ENCODE measurements around the gene TMPRSS11D.

Gene TMPRSS11D

DNA sequence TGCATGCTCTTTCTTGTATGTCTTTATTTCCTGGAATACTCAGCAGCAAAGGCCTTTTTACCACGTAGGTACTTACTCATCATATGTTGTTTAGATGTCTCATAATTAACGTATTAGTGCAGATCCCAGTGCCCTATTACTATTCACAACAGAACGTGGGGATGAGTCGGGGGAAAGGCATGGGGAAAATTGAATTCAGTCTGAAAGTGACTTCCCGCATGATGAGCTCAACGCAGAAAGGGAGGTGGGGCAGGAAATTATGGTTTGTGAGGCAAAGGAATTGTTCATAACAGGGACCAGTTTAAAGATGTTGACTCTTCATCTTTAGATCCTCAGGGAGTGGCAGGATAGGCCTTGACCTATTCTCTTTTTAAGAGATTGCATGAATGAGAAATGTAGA is 2.0 kb upstream of the TMPRSS11D start:
- no peak for DNase-seq (ENCODE audit: low read depth)

DNA sequence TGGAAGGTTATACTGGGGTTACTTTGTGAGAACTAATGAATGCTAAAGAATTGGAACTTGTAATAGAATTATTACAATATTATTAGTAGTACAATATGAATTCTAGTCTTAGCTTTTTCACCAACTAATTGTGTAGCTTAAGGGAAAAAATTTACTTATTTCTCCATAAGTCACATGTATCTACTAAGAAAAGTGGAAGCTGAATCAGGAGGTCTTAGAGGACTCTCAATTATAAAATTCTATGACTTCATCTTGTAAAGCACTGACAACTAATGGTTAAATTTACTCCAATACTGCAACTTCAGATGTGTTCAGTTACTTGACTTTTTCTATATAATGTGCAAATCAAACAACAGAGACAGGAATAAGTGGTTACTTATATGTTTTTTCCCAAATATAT is 899 bp upstream of the TMPRSS11D start:
- DNase-seq (ENCODE audit: low read depth), result no peak

DNA sequence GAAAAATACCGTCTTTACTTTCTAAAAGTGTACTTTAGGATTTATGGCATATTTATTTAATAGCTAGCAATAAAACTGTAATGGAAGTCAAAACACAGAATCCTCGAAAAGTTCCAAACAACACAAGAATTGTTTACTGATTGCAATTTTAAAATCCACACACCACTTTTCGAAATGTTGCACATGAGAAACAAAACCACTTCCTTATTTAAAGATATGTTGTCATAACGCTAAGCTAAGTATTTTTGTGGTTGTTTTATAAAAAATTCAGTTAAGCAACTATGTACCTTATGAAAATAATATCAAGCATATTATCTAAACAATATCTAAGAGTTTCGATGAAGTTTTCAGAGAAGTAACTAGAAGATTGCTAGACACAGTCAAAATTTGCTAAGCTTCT is 344 bp downstream of the TMPRSS11D start:
- DNase-seq (ENCODE audit: low read depth), result no peak

DNA sequence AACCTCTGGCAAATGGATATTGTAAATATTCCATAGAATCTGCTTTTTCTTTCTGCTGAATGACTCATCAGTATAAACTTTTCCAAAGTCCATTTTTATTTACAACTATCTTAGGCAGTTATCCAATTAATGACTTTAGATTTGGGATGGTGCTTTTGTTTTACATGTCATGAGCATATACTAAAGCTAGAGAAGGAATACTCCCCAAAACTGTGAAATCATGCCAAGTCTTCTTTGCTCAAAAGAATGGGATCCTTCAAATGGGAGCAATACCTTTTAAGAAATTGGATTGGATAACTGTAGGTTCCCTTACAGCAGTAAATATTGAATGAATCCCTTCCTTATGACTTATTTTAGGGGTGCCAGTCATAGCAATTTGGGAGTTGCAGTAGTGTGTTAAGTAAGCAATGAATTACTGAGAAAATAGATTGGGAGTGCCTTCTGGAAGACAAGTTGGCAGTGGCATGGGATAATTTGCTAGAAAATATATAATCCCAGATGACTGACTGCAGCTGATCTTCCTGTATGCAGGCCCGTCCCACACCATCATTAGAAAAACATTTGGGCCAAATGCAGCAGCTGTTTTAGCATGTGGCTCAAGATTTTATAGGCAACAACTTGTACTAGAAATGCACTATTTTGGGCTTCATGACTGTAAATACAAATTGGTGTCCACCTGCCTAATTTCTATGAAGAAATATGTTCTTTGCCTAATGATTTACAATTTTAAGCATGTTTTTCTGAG is 2.8 kb downstream of the TMPRSS11D start:
- no peak for DNase-seq (ENCODE audit: low read depth)

DNA sequence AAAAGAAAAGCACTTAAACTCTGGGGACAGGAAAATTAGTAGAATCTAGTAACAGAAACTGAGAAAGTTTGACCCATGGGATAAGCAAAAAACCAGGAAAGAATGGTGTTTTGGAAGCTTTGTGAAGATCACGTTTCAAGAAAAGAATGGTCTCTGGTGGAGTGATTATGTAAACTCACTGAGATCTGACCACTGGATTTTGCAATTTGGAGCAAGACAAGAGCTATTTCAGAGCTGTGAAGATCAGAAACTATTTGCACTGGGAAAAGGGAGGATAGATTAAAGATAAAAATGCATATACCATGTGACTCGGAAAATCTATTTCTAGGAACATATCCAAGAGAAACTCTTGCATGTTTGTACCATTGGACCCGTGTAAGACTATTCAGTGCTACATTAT is 4.3 kb downstream of the TMPRSS11D start:
- DNase-seq (ENCODE audit: low read depth), result no peak

DNA sequence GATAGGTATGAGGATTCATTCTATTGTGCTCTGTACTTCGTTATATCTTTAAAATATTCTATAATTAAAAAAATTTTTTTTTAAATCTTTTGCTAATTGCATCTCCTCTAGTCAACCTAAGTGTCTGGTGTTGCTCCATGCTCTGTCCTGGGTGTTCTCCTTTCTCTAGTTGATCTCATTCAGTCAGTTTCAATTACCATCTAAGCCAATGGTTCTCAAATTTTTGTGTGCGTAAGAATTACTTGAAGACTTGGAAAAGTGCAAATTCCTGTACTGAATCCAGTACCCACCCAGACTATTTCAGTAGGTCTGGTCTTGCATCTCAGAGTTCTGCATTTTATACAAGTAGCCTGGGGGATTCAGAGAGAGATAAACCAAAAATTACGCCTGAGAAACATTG is 6.7 kb downstream of the TMPRSS11D start:
- DNase-seq (ENCODE audit: low read depth), result no peak

DNA sequence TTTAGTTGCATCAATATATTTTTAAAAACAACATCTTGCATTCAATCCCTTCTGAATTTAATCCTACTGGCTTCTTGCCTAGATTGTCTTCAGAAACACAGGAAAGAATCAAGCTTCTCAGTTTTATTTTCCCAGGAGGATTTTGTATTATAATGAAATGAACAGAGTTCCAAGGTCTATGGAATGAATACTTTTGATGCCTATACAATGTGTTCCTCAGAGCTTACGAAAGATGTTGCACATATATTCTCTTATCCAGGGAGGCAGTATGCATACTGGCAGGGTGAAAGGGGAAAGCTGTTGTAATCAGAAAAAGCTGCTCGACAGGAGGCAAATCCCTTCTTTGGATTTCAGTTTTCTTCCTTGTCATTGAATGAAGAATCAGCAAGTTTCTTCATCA is 8.8 kb downstream of the TMPRSS11D start:
- DNase-seq (ENCODE audit: low read depth), result no peak

DNA sequence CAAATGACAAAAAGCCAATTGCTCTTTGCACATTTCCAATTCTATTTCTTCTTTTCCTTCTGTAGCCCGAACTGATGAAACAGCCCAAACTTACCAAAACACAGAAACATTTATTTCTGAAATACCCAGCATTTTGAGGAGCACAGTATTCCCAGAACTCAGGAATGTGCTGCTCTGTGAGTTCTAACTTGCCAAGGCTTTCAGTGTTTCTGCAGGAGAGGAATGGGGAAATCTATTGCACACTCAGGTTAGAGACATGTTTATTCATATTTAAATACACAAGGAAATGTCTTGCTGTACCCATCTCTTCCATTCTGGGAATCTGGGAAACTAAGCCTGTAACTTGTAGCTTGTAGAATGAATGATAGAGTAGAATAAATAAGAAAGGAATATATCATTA is 10.7 kb downstream of the TMPRSS11D start:
- DNase-seq (ENCODE audit: low read depth), result no peak

DNA sequence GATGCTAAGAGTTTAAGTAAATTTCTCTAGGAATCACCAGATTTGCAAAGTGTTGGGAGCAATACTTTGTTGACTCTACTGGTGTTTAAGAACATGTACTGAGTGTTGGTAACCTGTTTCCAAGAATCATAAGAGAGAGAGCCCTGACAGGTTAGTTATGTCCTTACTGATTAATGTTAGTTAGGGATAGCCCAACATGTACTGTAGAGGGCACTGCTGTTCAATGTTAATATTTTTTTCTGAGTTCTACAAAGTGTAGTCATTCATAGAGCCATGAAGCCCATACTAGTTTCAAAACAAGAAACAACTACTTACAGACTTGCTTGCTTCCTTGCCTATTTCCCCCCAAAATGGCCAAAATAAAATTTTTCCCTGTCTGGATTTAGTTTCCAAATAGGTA is 11.9 kb downstream of the TMPRSS11D start:
- DNase-seq (ENCODE audit: low read depth), result no peak

DNA sequence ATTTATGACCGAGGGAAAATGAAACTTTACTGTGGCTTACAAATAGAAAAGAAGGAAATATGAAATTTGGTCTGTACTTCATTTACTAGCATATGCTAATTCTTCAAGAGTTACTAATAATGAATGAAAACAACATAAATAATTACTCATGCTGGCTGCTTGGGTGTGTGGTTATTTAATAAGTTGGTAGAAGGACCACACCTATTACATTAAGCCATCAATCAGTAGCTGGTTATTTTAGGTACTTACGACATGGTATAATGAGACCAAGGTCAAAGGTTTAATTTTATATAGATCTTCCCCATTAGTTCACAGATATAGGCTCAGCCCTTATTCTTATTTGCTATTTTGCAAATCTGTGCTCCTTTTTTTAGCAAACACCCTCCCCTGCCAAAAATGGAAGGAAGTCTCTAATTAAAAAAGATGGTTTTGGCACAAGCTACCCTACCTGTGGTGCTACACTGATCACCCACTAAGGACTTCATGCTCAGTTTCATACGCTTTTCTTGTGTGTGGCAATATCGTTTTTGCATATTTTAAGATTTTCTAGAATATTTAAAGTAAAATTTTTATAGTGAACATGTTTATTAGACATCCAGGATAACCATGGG is 14.1 kb downstream of the TMPRSS11D start:
- no peak for DNase-seq (ENCODE audit: low read depth)

DNA sequence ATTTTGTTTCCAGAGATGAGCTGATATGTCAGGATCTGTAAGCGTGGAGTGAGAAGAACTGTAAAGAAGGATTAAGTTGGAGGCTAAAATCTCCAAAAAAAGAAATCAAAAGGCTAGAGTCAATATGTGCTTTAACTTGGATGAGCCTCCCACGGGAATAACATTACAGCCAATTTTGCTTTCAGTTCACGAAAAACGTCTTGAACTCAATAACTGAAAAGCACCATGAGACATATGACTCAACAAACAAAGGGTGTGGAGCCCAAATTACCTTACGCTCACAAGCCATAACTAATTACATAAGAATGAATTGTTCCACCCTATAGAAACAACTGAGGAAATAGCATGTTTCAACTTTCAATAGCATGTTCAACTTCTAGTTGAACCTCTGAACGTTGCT is 22.3 kb downstream of the TMPRSS11D start:
- DNase-seq (ENCODE audit: low read depth), result no peak

DNA sequence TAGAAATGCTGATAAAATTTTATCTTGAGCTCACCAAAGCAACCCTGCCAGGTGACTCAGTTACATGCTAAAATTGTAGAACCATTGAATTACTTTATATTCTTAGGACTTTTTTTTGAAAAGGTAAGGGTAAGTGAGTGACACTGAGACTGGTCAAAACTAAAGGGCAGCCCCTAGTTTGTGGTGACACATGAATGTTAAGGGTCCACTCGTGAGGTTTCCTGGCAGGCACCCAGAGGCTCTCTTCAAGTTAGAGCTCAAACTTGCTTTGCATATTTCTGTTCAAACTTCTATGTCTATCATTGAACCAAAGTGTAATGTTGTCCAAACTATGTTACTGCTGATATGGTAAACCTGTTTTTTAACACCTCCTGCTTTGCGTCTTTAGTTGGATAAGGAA is 30.5 kb downstream of the TMPRSS11D start:
- no peak for DNase-seq (ENCODE audit: low read depth)

DNA sequence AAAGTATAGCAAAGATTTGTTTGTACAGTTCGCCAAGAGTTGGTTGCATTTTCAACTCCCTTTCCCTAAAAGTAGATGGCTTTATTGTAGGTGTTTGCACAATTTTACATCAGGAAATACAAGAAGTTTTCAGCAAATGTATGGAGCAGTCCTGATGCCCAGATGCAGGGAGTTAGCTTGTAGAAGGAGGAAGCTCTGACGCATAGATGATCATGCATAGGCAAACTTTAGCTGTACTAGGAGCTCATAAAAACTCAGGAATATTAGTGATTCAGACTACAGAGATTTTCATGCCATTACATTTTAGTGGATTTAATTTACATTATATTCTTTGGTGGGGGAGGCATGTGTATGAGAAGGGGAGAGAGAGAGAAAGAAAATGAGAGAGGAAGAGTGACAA is 62.9 kb downstream of the TMPRSS11D start:
- no peak for DNase-seq (ENCODE audit: low read depth)

DNA sequence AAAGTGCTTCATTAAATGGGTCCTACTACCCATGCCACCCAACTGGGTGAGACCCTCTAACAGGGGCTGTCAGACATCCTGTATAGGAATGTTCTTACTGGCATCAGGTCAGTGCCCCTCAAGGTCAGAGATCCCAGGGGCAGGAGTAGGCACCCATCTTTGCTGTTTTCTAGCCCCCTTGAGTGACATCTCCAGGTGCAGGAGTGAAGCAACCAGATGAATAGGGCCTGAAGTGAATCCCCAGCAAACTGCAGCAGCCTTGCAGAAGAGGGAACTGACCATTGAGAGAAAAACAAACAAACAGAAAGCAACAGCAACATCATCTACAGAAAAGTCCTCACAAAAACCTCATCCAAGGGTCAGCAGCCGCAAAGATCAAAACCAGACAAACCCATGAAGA is 73.8 kb downstream of the TMPRSS11D start:
- no peak for DNase-seq (ENCODE audit: low read depth)

DNA sequence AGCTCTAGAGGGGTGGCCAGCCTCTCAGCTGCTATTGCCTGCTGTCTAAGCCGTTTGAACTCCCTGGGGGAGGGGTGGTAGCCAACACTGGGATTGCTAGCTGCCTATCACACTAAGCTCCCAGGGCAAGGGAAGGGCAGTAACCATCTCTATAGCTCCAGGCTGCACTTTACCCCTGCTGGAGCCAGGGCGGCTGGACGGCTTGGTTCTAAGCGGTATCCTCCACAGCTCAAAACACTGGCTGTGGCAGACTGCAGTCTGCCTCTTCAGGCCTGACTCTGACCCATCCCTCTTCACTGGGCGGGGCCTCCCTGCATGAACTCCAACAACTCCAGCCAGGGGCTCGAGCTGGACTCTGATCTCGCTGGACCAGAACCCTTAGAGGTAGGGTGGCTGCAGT is 74.3 kb downstream of the TMPRSS11D start:
- DNase-seq (ENCODE audit: low read depth), result no peak

DNA sequence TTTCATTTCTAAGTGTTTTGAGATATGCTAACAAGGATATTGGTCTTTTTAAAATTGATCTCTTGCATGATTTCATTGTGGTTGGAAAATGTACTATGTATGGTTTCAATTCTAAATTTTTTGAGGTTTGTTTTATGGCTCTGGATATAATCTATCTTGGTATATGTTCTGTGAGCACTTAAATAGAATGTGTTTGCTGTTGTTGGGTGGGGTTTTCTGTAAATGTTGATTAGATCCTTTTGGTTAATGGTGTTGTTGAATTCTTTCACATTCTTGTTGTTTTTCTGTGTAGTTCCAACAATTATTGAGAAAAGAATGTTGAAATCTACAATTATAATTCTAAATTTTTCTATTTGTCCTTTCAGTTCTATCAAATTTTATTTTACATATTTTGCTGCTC is 87.0 kb downstream of the TMPRSS11D start:
- DNase-seq (ENCODE audit: low read depth), result no peak

DNA sequence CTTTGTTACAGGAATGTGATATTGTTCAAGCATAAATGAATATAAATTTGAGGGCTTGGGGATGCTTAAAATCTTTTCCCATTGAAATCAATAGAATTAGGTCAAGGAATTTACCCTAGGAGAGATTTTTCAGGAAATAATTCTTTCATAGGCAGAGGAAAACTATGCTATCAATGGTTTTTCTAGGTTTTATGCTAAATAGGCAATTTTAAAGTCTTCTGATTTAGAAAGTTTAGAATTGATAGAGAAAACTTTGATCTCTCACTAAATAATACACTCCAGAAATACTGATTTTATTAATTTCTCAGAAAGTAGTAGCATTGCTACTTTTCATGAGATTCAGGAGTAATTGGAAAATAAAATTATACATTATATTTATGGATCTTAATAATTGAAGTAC is 93.1 kb downstream of the TMPRSS11D start:
- DNase-seq (ENCODE audit: low read depth), result no peak

DNA sequence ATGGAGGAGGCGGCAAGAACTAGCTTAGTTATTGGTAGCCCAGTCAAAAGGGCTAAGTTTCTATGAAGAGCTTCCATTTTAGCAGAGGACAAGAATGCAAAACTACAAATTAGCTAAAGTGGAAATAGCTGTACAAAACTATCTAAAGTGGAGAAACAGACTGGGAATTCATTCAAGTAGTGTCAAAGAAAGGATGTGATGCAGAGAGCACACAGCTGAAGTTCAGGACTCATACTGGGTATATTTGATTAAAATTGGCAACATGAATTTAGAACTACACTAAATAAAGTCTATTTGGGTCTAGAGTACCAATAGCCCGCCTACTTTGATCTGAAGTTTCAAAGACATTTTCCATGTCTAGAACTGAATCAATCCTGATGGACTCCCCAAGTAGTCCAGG is 96.5 kb downstream of the TMPRSS11D start:
- DNase-seq (ENCODE audit: low read depth), result no peak

DNA sequence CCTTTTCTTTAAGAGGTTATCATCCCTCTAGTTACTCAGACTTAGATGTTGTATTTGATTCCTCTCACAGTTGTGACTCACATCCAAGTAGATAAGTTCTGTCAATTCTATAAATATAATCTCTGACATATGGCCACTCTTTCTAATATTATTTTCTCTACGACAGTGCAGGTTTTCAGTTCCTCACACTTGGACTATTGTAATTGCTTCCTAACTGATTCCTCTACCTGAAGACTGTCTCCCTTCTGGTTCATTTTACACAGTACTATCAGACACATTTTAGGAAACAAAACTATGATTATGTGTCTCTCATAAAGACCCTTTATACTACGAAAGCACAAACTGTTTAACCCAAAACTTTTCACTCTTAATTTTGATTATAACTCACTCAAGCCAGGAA is 98.3 kb downstream of the TMPRSS11D start:
- DNase-seq (ENCODE audit: low read depth), result no peak

DNA sequence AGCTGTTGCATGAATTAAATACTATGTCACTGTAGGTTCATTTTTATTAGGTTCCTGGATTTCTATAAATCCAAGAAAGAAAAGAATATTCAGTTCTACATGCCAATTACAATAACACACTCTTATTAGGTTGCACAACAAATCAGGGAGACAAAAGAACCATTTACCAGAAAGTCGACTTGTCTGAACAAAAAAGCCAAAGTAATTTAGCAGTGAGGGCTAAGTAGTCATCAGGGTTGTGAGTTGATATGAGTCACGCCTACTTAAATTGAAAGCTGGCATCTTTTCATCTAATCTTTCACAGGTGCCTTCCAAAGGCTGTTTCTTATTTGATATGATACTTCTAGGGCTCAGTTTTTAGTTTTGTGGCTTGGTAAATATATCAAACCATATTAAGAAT is 104.2 kb downstream of the TMPRSS11D start:
- no peak for DNase-seq (ENCODE audit: low read depth)

DNA sequence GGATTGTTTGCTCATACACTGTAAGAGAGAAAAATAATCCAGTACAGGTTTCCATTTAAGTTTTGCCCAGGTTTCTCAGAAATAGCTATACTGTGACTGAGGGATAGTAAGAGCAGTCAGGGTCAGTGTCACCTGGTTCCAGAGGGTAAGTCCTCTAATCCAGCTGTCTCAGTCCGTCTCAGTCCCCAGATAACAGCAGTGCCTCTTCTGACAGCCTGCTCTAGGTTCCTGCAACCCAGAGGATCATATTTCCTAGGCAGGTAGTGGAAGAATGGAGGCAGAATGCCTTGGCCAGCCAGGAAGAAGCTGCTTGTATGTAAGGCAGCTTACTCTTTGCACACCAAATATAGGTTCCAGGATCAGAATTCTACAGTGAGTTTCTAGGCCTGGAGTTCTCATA is 107.1 kb downstream of the TMPRSS11D start:
- DNase-seq (ENCODE audit: low read depth), result no peak

Measured in activated gamma-delta T cell treated with anti-CD3 and anti-CD28 coated beads, Interleukin-2, amount 50 U/mL, for 16 hours (primary cell).